SK-N-SH (cell line): ENCODE results near the gene ZDHHC5. TPM values are rescaled to one million over a fixed set of nuclear protein-coding genes. Genes with fewer than 3 reads are reported as not detected.

Experiments
- CTCF ChIA-PET: fragments of 300-600, 350-600 bp; formaldehyde crosslinking; extraction: SDS; loops from one replicate; lab custom pipeline; 2021; lab: Yijun Ruan, JAX
- POLR2A ChIA-PET: fragments of 350-600 bp; sonication (Branson Sonifier 250); formaldehyde crosslinking; extraction: SDS; loops from one replicate; lab custom pipeline; 2020; ENCODE audit warnings: antibody characterized with exemption, inconsistent platforms; lab: Yijun Ruan, JAX
- DNase-seq: peaks from one replicate; pipeline ENCODE4 v3.0.0; 2012
- H2AFZ ChIP-seq: fragments of 200-600 bp; sonication (generic); 2 replicates; pipeline ENCODE4 v1.8.1; 2016; ENCODE audit warnings: antibody characterized with exemption, mild to moderate bottlenecking, low read depth
- H3F3A ChIP-seq: fragments of 200-600 bp; sonication (generic); replicated peaks from 2 replicates; pipeline ENCODE3; 2016; ENCODE audit warnings: antibody characterized with exemption, mild to moderate bottlenecking; ENCODE audit not compliant: insufficient read depth
- H3K27ac ChIP-seq, 2 experiments: fragments of 200-500 bp in 1 of 2; fragments of 200-600 bp in 1 of 2; sonication (Bioruptor generic) in 1 of 2; sonication (generic), shearing (Covaris generic) in 1 of 2; 2 replicates each; pipeline versions ENCODE4 v1.5.1 to v1.6.1; 2014 to 2016; ENCODE audit warnings: low read depth in 2 of 2, inconsistent platforms in 1 of 2, low read length in 1 of 2, mild to moderate bottlenecking in 1 of 2, mixed read lengths in 1 of 2
- H3K27me3 ChIP-seq: fragments of 200-600 bp; sonication (generic), shearing (Covaris generic); 2 replicates; pipeline ENCODE4 v1.6.1; 2016; ENCODE audit warnings: mixed run types; ENCODE audit not compliant: insufficient read depth
- H3K36me3 ChIP-seq, 2 experiments: fragments of 200-500 bp in 1 of 2; fragments of 200-600 bp in 1 of 2; sonication (Bioruptor generic) in 1 of 2; sonication (generic) in 1 of 2; replicated peaks in 1 of 2; 2 replicates each; pipeline versions ENCODE3 to v1.5.1; 2014 to 2016; ENCODE audit warnings: low read length in 1 of 2, mild to moderate bottlenecking in 1 of 2; ENCODE audit not compliant: insufficient read depth in 2 of 2, control insufficient read depth in 1 of 2
- H3K4me1 ChIP-seq, 2 experiments: fragments of 200-500 bp in 1 of 2; fragments of 200-600 bp in 1 of 2; sonication (Bioruptor generic) in 1 of 2; sonication (generic), shearing (Covaris generic) in 1 of 2; 2 replicates each; pipeline versions ENCODE4 v1.5.1 to v1.6.1; 2014 to 2016; ENCODE audit warnings: low read depth in 1 of 2, low read length in 1 of 2, mixed run types in 1 of 2; ENCODE audit not compliant: insufficient read depth in 2 of 2, control insufficient read depth in 1 of 2
- H3K4me2 ChIP-seq: fragments of 200-600 bp; sonication (generic), shearing (Covaris generic); 2 replicates; pipeline ENCODE4 v1.6.1; 2017; ENCODE audit warnings: mixed run types
- H3K4me3 ChIP-seq, 2 experiments: fragments of 200-500 bp in 1 of 2; fragments of 200-600 bp in 1 of 2; sonication (Bioruptor generic) in 1 of 2; sonication (generic), shearing (Covaris generic) in 1 of 2; 2 replicates each; pipeline versions ENCODE4 v1.5.1 to v1.8.1; 2014 to 2016; ENCODE audit warnings: low read depth in 2 of 2, inconsistent platforms in 1 of 2, low read length in 1 of 2, mild to moderate bottlenecking in 1 of 2, mixed read lengths in 1 of 2, moderate library complexity in 1 of 2
- H3K79me2 ChIP-seq: fragments of 200-600 bp; sonication (generic); 2 replicates; pipeline ENCODE4 v1.8.1; 2017; ENCODE audit warnings: mild to moderate bottlenecking; ENCODE audit not compliant: insufficient read depth
- H3K9ac ChIP-seq: fragments of 200-600 bp; sonication (generic); 2 replicates; pipeline ENCODE4 v1.6.1; 2017; ENCODE audit warnings: mixed run types
- H3K9me2 ChIP-seq: fragments of 200-600 bp; sonication (generic); 2 replicates; pipeline ENCODE4 v1.6.1; 2017; ENCODE audit warnings: mixed run types
- H3K9me3 ChIP-seq: fragments of 200-600 bp; sonication (generic); 2 replicates; pipeline ENCODE4 v1.6.1; 2017; ENCODE audit warnings: mixed run types, mild to moderate bottlenecking, moderate library complexity
- H4K20me1 ChIP-seq: fragments of 200-600 bp; sonication (generic); 2 replicates; pipeline ENCODE4 v1.6.1; 2017; ENCODE audit warnings: mild to moderate bottlenecking, mixed run types; ENCODE audit not compliant: insufficient read depth
- CHD2 ChIP-seq: fragments of 150-350 bp; IDR thresholded peaks from 2 replicates; pipeline ENCODE4 v1.6.1; 2018; ENCODE audit warnings: low read length; ENCODE audit not compliant: partially characterized antibody
- ELF1 ChIP-seq: IDR thresholded peaks from 2 replicates; pipeline ENCODE4 v1.4.0; 2012
- EP300 ChIP-seq, 2 experiments: IDR thresholded peaks; 2 replicates each; pipeline versions ENCODE4 v1.4.0 to v1.6.1; 2012; ENCODE audit warnings: borderline replicate concordance in 1 of 2, low read depth in 1 of 2, low read length in 1 of 2
- FOSL2 ChIP-seq: IDR thresholded peaks from 2 replicates; pipeline ENCODE4 v1.4.0; 2012; ENCODE audit warnings: low read depth, mild to moderate bottlenecking, moderate library complexity, borderline replicate concordance
- FOXJ3 ChIP-seq: sonication (generic); formaldehyde crosslinking; IDR thresholded peaks from 2 replicates; pipeline ENCODE4 v1.5.1; 2020; ENCODE audit warnings: mild to moderate bottlenecking, missing genetic modification reagents
- GABPA ChIP-seq: IDR thresholded peaks from 2 replicates; pipeline ENCODE4 v1.4.0; 2012; ENCODE audit warnings: low read depth, mild to moderate bottlenecking
- MEF2A ChIP-seq: IDR thresholded peaks from 2 replicates; pipeline ENCODE4 v1.4.0; 2012; ENCODE audit warnings: low read depth, borderline replicate concordance
- NRF1 ChIP-seq: IDR thresholded peaks from 2 replicates; pipeline ENCODE4 v1.6.1; 2012; ENCODE audit warnings: low read depth, mild to moderate bottlenecking, low read length
- POLR2AphosphoS5 ChIP-seq: IDR thresholded peaks from 2 replicates; pipeline ENCODE4 v1.6.1; 2012; ENCODE audit warnings: low read depth, low read length
- RAD21 ChIP-seq: IDR thresholded peaks from 2 replicates; pipeline ENCODE4 v1.6.1; 2012; ENCODE audit warnings: mild to moderate bottlenecking, low read length
- RCOR1 ChIP-seq: fragments of 150-350 bp; IDR thresholded peaks from 2 replicates; pipeline ENCODE4 v1.6.1; 2017; ENCODE audit warnings: antibody characterized with exemption, low read length
- RXRA ChIP-seq: IDR thresholded peaks from 2 replicates; pipeline ENCODE4 v1.4.0; 2012; ENCODE audit warnings: low read depth, mild to moderate bottlenecking, borderline replicate concordance
- SMC3 ChIP-seq: IDR thresholded peaks from 2 replicates; pipeline ENCODE4 v1.6.1; 2012; ENCODE audit warnings: low read depth, low read length, improper control_type of control experiment
- TCF12 ChIP-seq: IDR thresholded peaks from 2 replicates; pipeline ENCODE4 v1.4.0; 2012
- WGBS: methylation state at CpG from one replicate; pipeline ENCODE4 v1.1.6; 2017; ENCODE audit warnings: low lambda C conversion rate; 5-methylcytosine and 5-hydroxymethylcytosine counted together
- polyA plus RNA-seq, 3 experiments: library from polyadenylated mRNA; depleted of rRNA; stranded (reverse); fragments of >200 nt; gene quantifications; 2 replicates each; pipeline ENCODE4 v1.2.3, GENCODE V29; 2012
- TF ChIP-seq, protein P1 (sequence below): fragments of 200-600 bp; sonication (generic); IDR thresholded peaks from 2 replicates; pipeline ENCODE4 v1.6.1; 2017; ENCODE audit warnings: antibody characterized with exemption, mild to moderate bottlenecking, moderate library complexity
- TF ChIP-seq, protein P2 (sequence below): IDR thresholded peaks from 2 replicates; pipeline ENCODE4 v1.4.0; 2012; ENCODE audit warnings: low read depth
- TF ChIP-seq, protein P3 (sequence below): IDR thresholded peaks from 2 replicates; pipeline ENCODE4 v1.6.1; 2012; ENCODE audit warnings: mild to moderate bottlenecking, low read depth, low read length, moderate library complexity

Gene ZDHHC5
- polyA plus RNA-seq, 1 of the 3 experiments (the other 2 are of a cell fraction): 46.6 TPM

DNA sequence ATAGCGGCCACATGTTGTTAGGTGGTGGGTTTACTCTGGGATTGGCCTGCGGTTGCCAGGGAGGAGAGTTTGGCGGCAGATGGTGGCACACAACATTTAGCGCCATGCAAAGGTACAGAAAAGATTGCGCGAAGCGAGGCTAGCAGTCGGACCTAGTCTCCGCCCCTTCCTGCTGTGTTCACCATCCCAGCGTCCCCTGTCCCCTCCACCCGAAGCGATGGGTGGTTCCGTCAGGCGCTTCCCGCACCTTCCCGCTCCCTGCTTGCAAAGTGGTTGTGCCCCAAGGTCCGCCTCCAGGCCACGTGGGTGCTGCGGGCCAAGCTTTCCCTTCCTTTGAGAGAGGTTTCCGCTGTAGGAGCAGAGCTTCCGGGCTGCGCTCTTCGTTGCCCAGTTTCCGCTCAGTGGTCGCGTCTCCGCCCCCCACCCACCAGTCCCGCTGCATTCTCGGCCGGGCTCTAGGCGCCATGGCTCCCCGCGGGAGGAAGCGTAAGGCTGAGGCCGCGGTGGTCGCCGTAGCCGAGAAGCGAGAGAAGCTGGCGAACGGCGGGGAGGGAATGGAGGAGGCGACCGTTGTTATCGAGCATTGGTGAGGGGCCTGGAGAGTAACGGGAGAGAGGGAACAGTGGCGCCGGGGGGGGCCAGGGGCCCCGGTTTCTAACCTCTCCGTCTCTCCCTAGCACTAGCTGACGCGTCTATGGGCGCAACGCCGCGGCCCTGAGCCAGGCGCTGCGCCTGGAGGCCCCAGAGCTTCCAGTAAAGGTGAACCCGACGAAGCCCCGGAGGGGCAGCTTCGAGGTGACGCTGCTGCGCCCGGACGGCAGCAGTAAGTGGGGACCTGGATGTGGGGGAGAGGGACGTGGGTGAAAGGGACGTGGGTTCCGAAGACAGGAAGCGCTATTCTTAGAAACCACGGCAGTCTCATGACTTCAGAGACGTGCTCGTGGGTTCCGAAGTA, 73.5 kb downstream of the ZDHHC5 start, which contains the start of gene SELENOH (continued):
- TF ChIP-seq, protein P1, sequence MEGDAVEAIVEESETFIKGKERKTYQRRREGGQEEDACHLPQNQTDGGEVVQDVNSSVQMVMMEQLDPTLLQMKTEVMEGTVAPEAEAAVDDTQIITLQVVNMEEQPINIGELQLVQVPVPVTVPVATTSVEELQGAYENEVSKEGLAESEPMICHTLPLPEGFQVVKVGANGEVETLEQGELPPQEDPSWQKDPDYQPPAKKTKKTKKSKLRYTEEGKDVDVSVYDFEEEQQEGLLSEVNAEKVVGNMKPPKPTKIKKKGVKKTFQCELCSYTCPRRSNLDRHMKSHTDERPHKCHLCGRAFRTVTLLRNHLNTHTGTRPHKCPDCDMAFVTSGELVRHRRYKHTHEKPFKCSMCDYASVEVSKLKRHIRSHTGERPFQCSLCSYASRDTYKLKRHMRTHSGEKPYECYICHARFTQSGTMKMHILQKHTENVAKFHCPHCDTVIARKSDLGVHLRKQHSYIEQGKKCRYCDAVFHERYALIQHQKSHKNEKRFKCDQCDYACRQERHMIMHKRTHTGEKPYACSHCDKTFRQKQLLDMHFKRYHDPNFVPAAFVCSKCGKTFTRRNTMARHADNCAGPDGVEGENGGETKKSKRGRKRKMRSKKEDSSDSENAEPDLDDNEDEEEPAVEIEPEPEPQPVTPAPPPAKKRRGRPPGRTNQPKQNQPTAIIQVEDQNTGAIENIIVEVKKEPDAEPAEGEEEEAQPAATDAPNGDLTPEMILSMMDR: no peak
- TF ChIP-seq GABPA: peak; percentile 92
- TF ChIP-seq, protein P2, sequence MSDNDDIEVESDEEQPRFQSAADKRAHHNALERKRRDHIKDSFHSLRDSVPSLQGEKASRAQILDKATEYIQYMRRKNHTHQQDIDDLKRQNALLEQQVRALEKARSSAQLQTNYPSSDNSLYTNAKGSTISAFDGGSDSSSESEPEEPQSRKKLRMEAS: peak; percentile 98

DNA sequence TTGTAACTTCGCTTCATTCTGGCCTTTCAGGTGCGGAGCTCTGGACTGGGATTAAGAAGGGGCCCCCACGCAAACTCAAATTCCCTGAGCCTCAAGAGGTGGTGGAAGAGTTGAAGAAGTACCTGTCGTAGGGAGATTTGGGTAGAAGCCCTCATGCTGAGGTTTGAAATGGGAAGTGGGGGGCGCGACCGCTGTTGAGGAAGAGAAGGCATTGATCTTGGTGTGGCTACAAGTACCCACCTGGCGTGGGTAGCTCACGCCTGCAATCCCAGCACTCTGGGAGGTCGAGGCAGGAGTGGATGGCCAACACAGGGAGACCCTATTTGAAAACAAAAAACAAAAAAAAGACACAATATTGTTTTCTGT, 74.2 kb downstream of the ZDHHC5 start:
- peak overlapping the region; percentile 85 to 88 for H3K27ac ChIP-seq
- 0% methylated on average over 10 of the region's 10 CpGs for WGBS
- peaks cover 17% of the 10 kb centered on the region for H3F3A ChIP-seq
- H3K9me3 ChIP-seq: no peaks in the 10 kb centered on the region
- peaks cover 30% of the 10 kb centered on the region for H3K79me2 ChIP-seq
- ChIA-PET POLR2A (interaction anchor here (0.5 to 1.6 kb wide), 7 partner anchors 12 to 444 kb away, joined by 3 to 17 read pairs (median 5); partner anchors contain the start of genes CTNND1, MED19 and TMX2), CTCF (interaction anchor here (0.7 to 13.2 kb wide), 4 partner anchors 14 to 60 kb away, joined by 3 to 142 read pairs (median 6); partner anchors contain the start of gene CTNND1)
- H3K4me3 ChIP-seq: peak overlapping the region; percentile 90 to 98
- peak overlapping the region; percentile 54; the same call in 1 of the 2 replicates for H2AFZ ChIP-seq
- TF ChIP-seq FOSL2 (no peak), NRF1 (no peak), RAD21 (no peak), RCOR1 (no peak), TCF12 (no peak), POLR2AphosphoS5 (no peak), SMC3 (no peak), ELF1 (no peak), MEF2A (no peak), RXRA (no peak), GABPA (no peak), FOXJ3 (no peak), CHD2 (no peak), EP300 (IDR thresholded peaks at IDR 0.05; ENCODE audit: borderline replicate concordance in 1 of 2, low read depth in 1 of 2, low read length in 1 of 2) (no peak)
- TF ChIP-seq, protein P2: no peak
- TF ChIP-seq, protein P3, sequence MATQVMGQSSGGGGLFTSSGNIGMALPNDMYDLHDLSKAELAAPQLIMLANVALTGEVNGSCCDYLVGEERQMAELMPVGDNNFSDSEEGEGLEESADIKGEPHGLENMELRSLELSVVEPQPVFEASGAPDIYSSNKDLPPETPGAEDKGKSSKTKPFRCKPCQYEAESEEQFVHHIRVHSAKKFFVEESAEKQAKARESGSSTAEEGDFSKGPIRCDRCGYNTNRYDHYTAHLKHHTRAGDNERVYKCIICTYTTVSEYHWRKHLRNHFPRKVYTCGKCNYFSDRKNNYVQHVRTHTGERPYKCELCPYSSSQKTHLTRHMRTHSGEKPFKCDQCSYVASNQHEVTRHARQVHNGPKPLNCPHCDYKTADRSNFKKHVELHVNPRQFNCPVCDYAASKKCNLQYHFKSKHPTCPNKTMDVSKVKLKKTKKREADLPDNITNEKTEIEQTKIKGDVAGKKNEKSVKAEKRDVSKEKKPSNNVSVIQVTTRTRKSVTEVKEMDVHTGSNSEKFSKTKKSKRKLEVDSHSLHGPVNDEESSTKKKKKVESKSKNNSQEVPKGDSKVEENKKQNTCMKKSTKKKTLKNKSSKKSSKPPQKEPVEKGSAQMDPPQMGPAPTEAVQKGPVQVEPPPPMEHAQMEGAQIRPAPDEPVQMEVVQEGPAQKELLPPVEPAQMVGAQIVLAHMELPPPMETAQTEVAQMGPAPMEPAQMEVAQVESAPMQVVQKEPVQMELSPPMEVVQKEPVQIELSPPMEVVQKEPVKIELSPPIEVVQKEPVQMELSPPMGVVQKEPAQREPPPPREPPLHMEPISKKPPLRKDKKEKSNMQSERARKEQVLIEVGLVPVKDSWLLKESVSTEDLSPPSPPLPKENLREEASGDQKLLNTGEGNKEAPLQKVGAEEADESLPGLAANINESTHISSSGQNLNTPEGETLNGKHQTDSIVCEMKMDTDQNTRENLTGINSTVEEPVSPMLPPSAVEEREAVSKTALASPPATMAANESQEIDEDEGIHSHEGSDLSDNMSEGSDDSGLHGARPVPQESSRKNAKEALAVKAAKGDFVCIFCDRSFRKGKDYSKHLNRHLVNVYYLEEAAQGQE: no peak
- H4K20me1 ChIP-seq: no peaks in the 10 kb centered on the region
- H3K36me3 ChIP-seq: peaks cover 30 to 58% of the 10 kb centered on the region in 2 experiments
- peak overlapping the region; percentile 97 for H3K4me2 ChIP-seq
- no peak for DNase-seq
- peaks cover 0 to 7% of the 10 kb centered on the region in 2 experiments; a peak in 3 of 4 replicates for H3K4me1 ChIP-seq
- H3K9me2 ChIP-seq: no peaks in the 10 kb centered on the region
- H3K9ac ChIP-seq: peak overlapping the region; percentile 95
- no peaks in the 10 kb centered on the region for H3K27me3 ChIP-seq
